Urinary bladder (tissue), 4 donors: ENCODE results near the gene GYS2. TPM values are rescaled to one million over a fixed set of nuclear protein-coding genes. Genes with fewer than 3 reads are reported as not detected.
"Not testable (repeated sequence)": the region's sequence is repeated elsewhere in the genome, so short reads cannot be mapped to it uniquely, and the experiment has no call there.

Experiments
- DNase-seq: peaks from one replicate; pipeline ENCODE4 v3.0.0-alpha.2; 2015; ENCODE audit errors: extremely low spot score
- H3K27ac ChIP-seq: one replicate; pipeline ENCODE4 v1.5.1; 2013; ENCODE audit warnings: low read depth, mild to moderate bottlenecking, moderate library complexity
- H3K36me3 ChIP-seq: one replicate; pipeline ENCODE4 v1.6.1; 2013; ENCODE audit warnings: mild to moderate bottlenecking, moderate library complexity; ENCODE audit not compliant: insufficient read depth
- H3K4me1 ChIP-seq: one replicate; pipeline ENCODE4 v1.6.1; 2013; ENCODE audit warnings: mild to moderate bottlenecking, moderate library complexity; ENCODE audit not compliant: insufficient read depth
- H3K4me3 ChIP-seq: one replicate; pipeline ENCODE4 v1.5.1; 2013; ENCODE audit warnings: low read depth, low read length
- WGBS: extraction: QIAGEN DNeasy Blood & Tissue Kit; methylation state at CpG from one replicate; pipeline ENCODE4 v1.1.7; 2013; 5-methylcytosine and 5-hydroxymethylcytosine counted together
- polyA plus RNA-seq: library from polyadenylated mRNA; stranded (reverse); fragments of 200-250 nt; gene quantifications from one replicate; pipeline ENCODE4 v1.2.3, GENCODE V29; 2013
- total RNA-seq: library from RNA; depleted of rRNA; stranded (reverse); fragments of >200 nt; gene quantifications from one replicate; pipeline ENCODE4 v1.2.3, GENCODE V29; 2014
- donor health status: healthy with polysubstance abuse.
- donor health status: healthy.

Gene GYS2
- total and polyA plus RNA-seq, 2 donors, result 0.04 TPM; not detected in 1

- H3K4me1 ChIP-seq, DNase-seq: not testable (repeated sequence)
These were observed 20.1 kb downstream of the GYS2 start for GRCh38 chr12:21584403-21585182.

GRCh38 chr12:21583587-21583986, 21.1 kb downstream of the GYS2 start:
- Histone ChIP-seq H3K36me3 (no peaks in the 10 kb centered on the region), H3K4me3 (no peak overlapping the region), H3K4me1 (no peaks in the 10 kb centered on the region), H3K27ac (no peak overlapping the region)
- DNase-seq, result no peak
- WGBS, result 86% methylated on average over 4 of the region's 4 CpGs

More at GRCh38 chr12:21584403-21585182, 20.1 kb downstream of the GYS2 start:
- WGBS, result 89% methylated on average over 5 of the region's 5 CpGs
- H3K4me3 ChIP-seq, H3K36me3 ChIP-seq, H3K27ac ChIP-seq: not testable (repeated sequence)

GRCh38 chr12:21580748-21581516, 23.7 kb downstream of the GYS2 start:
- H3K4me3 ChIP-seq, result no peak overlapping the region
- no peaks in the 10 kb centered on the region for H3K36me3 ChIP-seq
- no peak overlapping the region for H3K27ac ChIP-seq
- no peak for DNase-seq
- no peaks in the 10 kb centered on the region for H3K4me1 ChIP-seq
- 83% methylated on average over 4 of the region's 4 CpGs for WGBS

GRCh38 chr12:21577516-21577915, 27.1 kb downstream of the GYS2 start:
- WGBS, result 86% methylated on average over 1 of the region's 1 CpG
- H3K4me3 ChIP-seq, result no peak overlapping the region
- DNase-seq, result no peak
- no peaks in the 10 kb centered on the region for H3K36me3 ChIP-seq
- H3K27ac ChIP-seq, result no peak overlapping the region
- no peaks in the 10 kb centered on the region for H3K4me1 ChIP-seq

- Histone ChIP-seq H3K27ac (no peak overlapping the region), H3K4me1 (no peaks in the 10 kb centered on the region), H3K36me3 (no peaks in the 10 kb centered on the region), H3K4me3 (no peak overlapping the region)
- WGBS, result 76% methylated on average over 2 of the region's 2 CpGs
- DNase-seq, result peak; percentile 1
These were observed 28.2 kb downstream of the GYS2 start for GRCh38 chr12:21576431-21576830.

- no peaks in the 10 kb centered on the region for H3K36me3 ChIP-seq
- no peak for DNase-seq
- whole genome bisulfite sequencing, result 83% methylated on average over 4 of the region's 4 CpGs
- H3K4me3 ChIP-seq, result no peak overlapping the region
- no peaks in the 10 kb centered on the region for H3K4me1 ChIP-seq
- no peak overlapping the region for H3K27ac ChIP-seq
These were observed 30.8 kb downstream of the GYS2 start for GRCh38 chr12:21573733-21574358.

GRCh38 chr12:21571046-21571445, 33.6 kb downstream of the GYS2 start:
- 72% methylated on average over 5 of the region's 5 CpGs for WGBS
- H3K4me3 ChIP-seq, result no peak overlapping the region
- no peaks in the 10 kb centered on the region for H3K36me3 ChIP-seq
- no peak overlapping the region for H3K27ac ChIP-seq
- no peaks in the 10 kb centered on the region for H3K4me1 ChIP-seq
- no peak for DNase-seq

GRCh38 chr12:21568115-21568514, 36.5 kb downstream of the GYS2 start:
- no peak overlapping the region for H3K27ac ChIP-seq
- WGBS, result 91% methylated on average over 4 of the region's 4 CpGs
- H3K4me1 ChIP-seq, result no peaks in the 10 kb centered on the region
- H3K36me3 ChIP-seq, result no peaks in the 10 kb centered on the region
- DNase-seq, result no peak
- no peak overlapping the region for H3K4me3 ChIP-seq

GRCh38 chr12:21566907-21567394, 37.7 kb downstream of the GYS2 start:
- Histone ChIP-seq H3K27ac (no peak overlapping the region), H3K4me1 (no peaks in the 10 kb centered on the region), H3K4me3 (no peak overlapping the region), H3K36me3 (no peaks in the 10 kb centered on the region)
- no peak for DNase-seq
- 84% methylated on average over 3 of the region's 3 CpGs for WGBS

GRCh38 chr12:21566223-21566906, 38.3 kb downstream of the GYS2 start:
- H3K27ac ChIP-seq, result no peak overlapping the region
- H3K4me3 ChIP-seq, result no peak overlapping the region
- no peak for DNase-seq
- WGBS, result 79% methylated on average over 5 of the region's 5 CpGs
- no peaks in the 10 kb centered on the region for H3K36me3 ChIP-seq
- no peaks in the 10 kb centered on the region for H3K4me1 ChIP-seq

- no peak for DNase-seq
- no peak overlapping the region for H3K4me3 ChIP-seq
- no peaks in the 10 kb centered on the region for H3K4me1 ChIP-seq
- no peaks in the 10 kb centered on the region for H3K36me3 ChIP-seq
- no peak overlapping the region for H3K27ac ChIP-seq
- 64% methylated on average over 2 of the region's 2 CpGs for WGBS
These were observed 41.8 kb downstream of the GYS2 start for GRCh38 chr12:21562859-21563258.

GRCh38 chr12:21561158-21561557, 43.5 kb downstream of the GYS2 start:
- Histone ChIP-seq H3K4me1 (no peaks in the 10 kb centered on the region), H3K36me3 (no peaks in the 10 kb centered on the region), H3K4me3 (no peak overlapping the region), H3K27ac (no peak overlapping the region)
- DNase-seq, result no peak
- 40% methylated on average over 2 of the region's 2 CpGs for WGBS

GRCh38 chr12:21559855-21560569, 44.6 kb downstream of the GYS2 start:
- H3K36me3 ChIP-seq, result no peaks in the 10 kb centered on the region
- H3K27ac ChIP-seq, result no peak overlapping the region
- no peaks in the 10 kb centered on the region for H3K4me1 ChIP-seq
- no peak overlapping the region for H3K4me3 ChIP-seq
- DNase-seq, result no peak
- WGBS, result 73% methylated on average over 7 of the region's 7 CpGs
